ENCODE results near the gene RPL9. TPM values are rescaled to one million over a fixed set of nuclear protein-coding genes. Genes with fewer than 3 reads are reported as not detected.

Gene RPL9
- total and polyA plus RNA-seq, 4 donors, result 963 to 3,293 (median 2,175) TPM

DNA sequence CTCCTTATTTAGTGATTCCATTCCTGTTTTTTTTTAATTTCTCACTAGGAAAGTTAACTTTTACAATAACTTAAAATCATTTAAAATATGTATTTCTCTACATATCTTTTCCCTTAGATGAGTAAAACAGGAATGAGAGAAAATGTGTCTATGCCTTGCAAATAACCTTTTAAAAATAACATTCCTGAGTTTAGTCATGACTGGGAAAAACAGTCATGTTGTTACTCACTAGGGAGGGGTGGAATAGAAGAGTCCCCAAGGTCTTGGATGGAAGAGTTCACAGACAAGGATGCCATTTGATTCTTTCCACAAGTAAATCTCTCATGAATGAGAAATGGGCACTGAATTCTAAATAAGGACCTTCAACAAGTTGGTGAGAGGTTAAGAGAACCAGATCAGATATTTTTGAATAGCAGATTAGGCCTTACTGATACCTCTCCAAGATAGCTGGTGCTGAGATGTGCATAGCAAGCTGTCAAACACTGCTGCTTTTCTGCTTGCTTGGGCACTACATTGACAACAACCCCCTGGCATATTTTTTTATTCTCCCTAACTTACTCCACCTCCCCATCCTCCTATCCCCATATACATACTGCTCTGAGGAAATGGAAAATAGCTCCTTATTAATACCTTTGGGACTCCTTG is 43.4 kb upstream of the RPL9 start:
- DNase-seq (no peak), ATAC-seq (ENCODE audit: insufficient read depth, low FRiP score) (no peak)
- H3K9me3 ChIP-seq (ENCODE audit: control insufficient read depth in 4 of 4, insufficient read depth in 3 of 4, low read length in 3 of 4), result no peaks in the 10 kb centered on the region
- H3K4me3 ChIP-seq, result no peak overlapping the region
- TF ChIP-seq, protein P1, sequence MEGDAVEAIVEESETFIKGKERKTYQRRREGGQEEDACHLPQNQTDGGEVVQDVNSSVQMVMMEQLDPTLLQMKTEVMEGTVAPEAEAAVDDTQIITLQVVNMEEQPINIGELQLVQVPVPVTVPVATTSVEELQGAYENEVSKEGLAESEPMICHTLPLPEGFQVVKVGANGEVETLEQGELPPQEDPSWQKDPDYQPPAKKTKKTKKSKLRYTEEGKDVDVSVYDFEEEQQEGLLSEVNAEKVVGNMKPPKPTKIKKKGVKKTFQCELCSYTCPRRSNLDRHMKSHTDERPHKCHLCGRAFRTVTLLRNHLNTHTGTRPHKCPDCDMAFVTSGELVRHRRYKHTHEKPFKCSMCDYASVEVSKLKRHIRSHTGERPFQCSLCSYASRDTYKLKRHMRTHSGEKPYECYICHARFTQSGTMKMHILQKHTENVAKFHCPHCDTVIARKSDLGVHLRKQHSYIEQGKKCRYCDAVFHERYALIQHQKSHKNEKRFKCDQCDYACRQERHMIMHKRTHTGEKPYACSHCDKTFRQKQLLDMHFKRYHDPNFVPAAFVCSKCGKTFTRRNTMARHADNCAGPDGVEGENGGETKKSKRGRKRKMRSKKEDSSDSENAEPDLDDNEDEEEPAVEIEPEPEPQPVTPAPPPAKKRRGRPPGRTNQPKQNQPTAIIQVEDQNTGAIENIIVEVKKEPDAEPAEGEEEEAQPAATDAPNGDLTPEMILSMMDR (IDR thresholded peaks at IDR 0.05; ENCODE audit: control extremely low read depth, extremely low read depth), result no peak
- H3K9ac ChIP-seq (ENCODE audit: insufficient read depth in 1 of 2, low read length in 2 of 2), result no peak overlapping the region
- H3K27ac ChIP-seq (ENCODE audit: low read depth in 1 of 2, low read length in 1 of 2), result peak overlapping the region in 1 of 2 donors; percentile 9
- H3K27me3 ChIP-seq (ENCODE audit: control insufficient read depth in 3 of 3, insufficient read depth in 3 of 3, low read length in 2 of 3), result no peaks in the 10 kb centered on the region
- peaks cover 20 to 56% (median 35%) of the 10 kb centered on the region in 4 donors for H3K36me3 ChIP-seq (ENCODE audit: control insufficient read depth in 4 of 4, insufficient read depth in 4 of 4, low read length in 4 of 4)
- no peaks in the 10 kb centered on the region for H3K4me1 ChIP-seq (ENCODE audit: control insufficient read depth in 5 of 5, insufficient read depth in 5 of 5, low read length in 5 of 5)

DNA sequence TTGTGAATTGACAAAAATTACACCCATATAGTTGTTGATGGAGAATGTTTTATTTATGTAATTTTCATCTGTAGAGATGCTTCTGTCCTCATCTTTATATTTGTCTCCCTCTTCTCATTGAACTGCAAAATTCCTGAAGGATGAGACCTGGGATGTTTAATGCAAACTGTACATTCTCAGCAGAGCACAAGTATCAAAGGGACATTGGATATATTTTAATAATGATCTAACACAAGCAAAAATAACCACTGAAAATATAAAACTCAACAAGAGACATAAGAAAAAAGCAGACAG is 40.0 kb upstream of the RPL9 start:
- H3K36me3 ChIP-seq (ENCODE audit: control insufficient read depth in 4 of 4, insufficient read depth in 4 of 4, low read length in 4 of 4), result peaks cover 12 to 26% (median 15%) of the 10 kb centered on the region in 4 donors
- H3K27ac ChIP-seq (ENCODE audit: low read depth in 1 of 2, low read length in 1 of 2), result no peak overlapping the region
- no peaks in the 10 kb centered on the region for H3K4me1 ChIP-seq (ENCODE audit: control insufficient read depth in 5 of 5, insufficient read depth in 5 of 5, low read length in 5 of 5)
- H3K27me3 ChIP-seq (ENCODE audit: control insufficient read depth in 3 of 3, insufficient read depth in 3 of 3, low read length in 2 of 3), result no peaks in the 10 kb centered on the region
- TF ChIP-seq, protein P1 (IDR thresholded peaks at IDR 0.05; ENCODE audit: control extremely low read depth, extremely low read depth), result no peak
- DNase-seq (no peak), ATAC-seq (ENCODE audit: insufficient read depth, low FRiP score) (no peak)
- H3K9ac ChIP-seq (ENCODE audit: insufficient read depth in 1 of 2, low read length in 2 of 2), result no peak overlapping the region
- H3K4me3 ChIP-seq, result no peak overlapping the region
- no peaks in the 10 kb centered on the region for H3K9me3 ChIP-seq (ENCODE audit: control insufficient read depth in 4 of 4, insufficient read depth in 3 of 4, low read length in 3 of 4)

DNA sequence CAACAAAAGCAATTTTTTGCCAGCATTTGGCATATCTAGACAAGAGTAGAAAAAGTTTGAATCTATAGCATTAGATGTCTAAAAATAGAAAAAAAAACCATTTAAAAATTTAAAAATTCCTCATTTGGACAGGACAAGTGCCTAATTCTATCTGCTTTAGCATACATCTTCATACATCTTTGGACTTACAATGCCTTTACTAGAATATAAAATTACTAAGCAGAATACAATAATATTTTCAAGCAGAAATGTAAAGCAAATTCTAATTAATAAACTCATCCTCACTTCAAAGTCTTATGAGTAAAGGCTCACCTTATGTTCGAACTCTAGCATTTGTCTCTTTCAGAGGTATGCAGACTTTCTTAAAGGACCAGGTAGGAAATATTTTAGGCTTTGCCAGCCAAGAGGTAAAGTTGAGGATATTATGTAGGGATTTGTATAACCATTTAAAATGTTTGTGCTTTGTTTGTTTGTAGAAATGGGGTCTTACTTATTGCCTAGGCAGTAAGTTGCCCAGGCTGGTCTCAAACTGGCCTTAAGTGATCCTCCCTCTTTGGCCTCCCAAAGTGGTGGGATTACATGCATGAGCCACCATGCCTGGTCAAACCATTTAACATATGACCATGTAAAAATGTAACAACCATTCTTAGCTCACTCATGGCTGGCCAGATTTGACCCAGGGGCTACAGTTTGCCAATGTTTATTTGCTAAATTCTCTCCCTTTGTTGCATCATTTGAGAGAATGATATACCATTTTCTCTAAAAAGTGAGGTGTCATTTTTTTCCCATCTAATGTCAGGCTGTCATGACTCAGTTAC is 39.4 kb upstream of the RPL9 start:
- no peak overlapping the region for H3K27ac ChIP-seq (ENCODE audit: low read depth in 1 of 2, low read length in 1 of 2)
- no peaks in the 10 kb centered on the region for H3K27me3 ChIP-seq (ENCODE audit: control insufficient read depth in 3 of 3, insufficient read depth in 3 of 3, low read length in 2 of 3)
- H3K9ac ChIP-seq (ENCODE audit: insufficient read depth in 1 of 2, low read length in 2 of 2), result no peak overlapping the region
- H3K4me3 ChIP-seq, result no peak overlapping the region
- TF ChIP-seq, protein P1 (IDR thresholded peaks at IDR 0.05; ENCODE audit: control extremely low read depth, extremely low read depth), result no peak
- no peaks in the 10 kb centered on the region for H3K4me1 ChIP-seq (ENCODE audit: control insufficient read depth in 5 of 5, insufficient read depth in 5 of 5, low read length in 5 of 5)
- peaks cover 8 to 20% (median 11%) of the 10 kb centered on the region in 4 donors for H3K36me3 ChIP-seq (ENCODE audit: control insufficient read depth in 4 of 4, insufficient read depth in 4 of 4, low read length in 4 of 4)
- ATAC-seq (ENCODE audit: insufficient read depth, low FRiP score), result no peak
- H3K9me3 ChIP-seq (ENCODE audit: control insufficient read depth in 4 of 4, insufficient read depth in 3 of 4, low read length in 3 of 4), result no peaks in the 10 kb centered on the region
- 90 to 94% methylated on average over 1 of the region's 1 CpG for WGBS, 2 donors
- no peak for DNase-seq

Data from lung (tissue), 12 donors.